KBM-7 (cell line): ENCODE data around the gene TRAIP.
"Not testable (repeated sequence)": the region's sequence is repeated elsewhere in the genome, so short reads cannot be mapped to it uniquely, and the experiment has no call there.

Experiments used
- DNase-seq: peaks from one replicate; pipeline ENCODE4 v3.0.0-alpha.2; 2015
- in situ Hi-C: fragments of 300-500 bp; cut with MboI; formaldehyde crosslinking; loops from 2 replicates; pipeline ENCODE4 v1.14.3; 2020; ENCODE audit warnings: low sequenced_read_pairs, low pct_unique_long_range_greater_than_20kb, mixed read lengths

TRAIP gene

GRCh38 chr3:49841126-49841696 lies 15.2 kb downstream of the TRAIP start:
- DNase-seq = peak; percentile 68
- in situ Hi-C loops = no loop called here

DNA sequence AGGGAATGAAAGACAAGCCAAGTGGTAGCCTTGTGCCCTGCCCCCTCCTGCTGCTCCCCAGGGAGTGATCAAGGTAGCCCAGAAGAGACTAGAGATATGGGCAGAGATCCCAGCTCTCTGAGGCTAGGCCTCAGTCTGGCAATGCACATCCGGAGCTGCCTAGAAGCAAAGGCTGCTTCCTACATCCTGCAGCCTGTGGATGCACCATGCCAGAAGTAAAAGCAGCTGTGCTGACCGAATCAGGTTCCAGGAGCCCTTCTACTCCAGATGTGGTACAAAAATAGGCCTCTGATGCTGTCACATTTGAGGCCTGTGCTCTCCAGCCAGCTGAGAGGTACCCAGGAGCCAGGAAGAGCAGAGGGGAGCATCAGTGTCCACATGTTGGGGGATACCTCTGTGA lies 16.0 kb downstream of the TRAIP start:
- DNase-seq = no peak
- in situ Hi-C loops = no loop called here

- in situ Hi-C loops = no loop called here
- DNase-seq = peak; percentile 78
These were observed 17.1 kb downstream of the TRAIP start for GRCh38 chr3:49839193-49839809.

DNA sequence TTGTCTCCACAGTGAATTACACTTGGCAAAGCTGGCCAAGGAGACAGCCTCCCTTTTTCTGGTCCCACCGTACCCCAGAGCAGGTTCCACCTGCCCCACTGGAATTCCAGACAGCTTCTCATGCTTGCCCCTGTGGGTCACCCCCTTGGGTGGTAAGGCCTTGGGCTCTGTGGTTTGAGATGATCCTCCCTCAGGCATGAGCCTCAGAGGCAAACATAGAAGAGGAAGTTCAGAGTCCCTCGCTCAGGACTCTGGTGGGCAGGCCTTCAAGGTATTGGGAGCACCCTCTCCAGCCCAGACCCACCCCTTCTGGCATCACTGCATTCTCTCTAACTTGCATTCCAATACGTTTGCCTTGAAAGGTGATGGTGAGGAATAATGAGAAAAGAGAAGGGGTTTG lies 25.0 kb downstream of the TRAIP start:
- in situ Hi-C loops = no loop called here
- DNase-seq = peak; percentile 48

DNA sequence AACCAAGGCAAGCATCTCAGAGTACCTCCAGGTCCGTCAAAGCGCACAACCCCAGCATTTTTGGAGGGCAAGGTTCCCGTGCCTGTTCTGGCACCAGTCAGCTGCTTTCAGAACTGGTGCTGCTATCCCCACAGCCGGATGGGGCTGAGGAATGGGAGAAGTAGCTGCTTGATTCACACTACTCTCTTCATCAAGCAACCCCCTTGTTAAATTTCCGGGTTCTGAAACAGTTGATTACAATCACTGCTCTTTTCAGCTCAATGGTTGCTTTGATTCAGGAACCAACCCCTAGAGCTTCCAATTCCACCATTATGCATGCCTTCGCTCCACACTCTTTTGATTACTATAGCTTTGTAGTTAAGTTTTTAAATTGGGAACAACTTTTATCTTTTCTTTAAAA lies 30.3 kb downstream of the TRAIP start:
- in situ Hi-C loops = no loop called here
- DNase-seq = no peak

DNA sequence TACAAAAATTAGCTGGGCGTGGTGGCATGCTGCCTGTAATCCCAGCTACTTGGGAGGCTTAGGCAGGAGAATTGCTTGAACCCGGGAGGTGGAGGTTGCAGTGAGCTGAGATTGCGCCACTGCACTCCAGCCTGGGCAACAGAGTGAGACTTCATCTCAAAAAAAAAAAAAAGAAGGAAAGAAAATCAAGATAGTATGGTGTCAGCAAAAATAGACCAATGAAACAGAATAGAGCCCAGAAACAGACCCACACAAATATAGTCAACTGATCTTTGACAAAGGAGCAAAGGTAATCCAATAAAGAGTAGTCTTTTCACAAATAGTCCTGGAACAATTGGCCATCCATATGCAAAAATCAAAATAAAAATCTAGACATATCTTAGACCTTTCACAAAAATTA lies 33.2 kb downstream of the TRAIP start:
- DNase-seq, in situ Hi-C loops: not testable (repeated sequence)

DNA sequence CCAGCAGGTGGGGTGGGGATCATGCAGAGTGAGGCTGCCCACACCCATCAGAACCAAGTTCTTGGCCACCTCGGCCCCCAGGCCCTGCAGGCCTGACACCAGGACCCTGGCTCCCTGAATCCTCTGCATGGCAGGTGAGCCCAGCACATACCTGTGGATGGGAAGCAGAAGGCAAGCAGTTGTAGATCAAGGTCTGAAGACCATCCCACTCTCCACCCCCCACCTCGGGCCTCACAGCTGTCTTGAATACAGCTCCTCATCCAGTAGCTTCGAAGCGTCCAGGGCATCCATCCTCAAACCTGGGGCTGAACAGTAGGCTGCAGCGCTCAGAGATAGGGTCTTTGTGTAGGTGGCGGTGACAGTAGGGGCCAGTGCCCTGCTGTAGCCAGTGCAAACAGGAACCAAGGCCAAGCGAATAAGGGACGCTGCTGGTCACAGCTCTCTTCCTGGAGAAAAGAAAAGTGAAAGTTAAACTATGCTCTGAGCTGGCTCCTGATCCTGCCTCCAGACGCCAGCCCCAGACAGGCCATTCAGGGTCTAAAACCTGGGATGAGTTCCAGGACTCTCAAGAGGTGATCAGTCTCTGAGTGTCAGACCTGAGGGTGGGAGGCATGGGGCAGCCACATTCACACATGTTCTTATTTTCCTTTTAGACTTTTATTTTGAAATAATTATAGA lies 42.7 kb downstream of the TRAIP start, which contains the start of gene UBA7:
Gene UBA7, minus strand, starts transcription at position 457 of the 678 bp plus-strand sequence. Its CDS starts 166 bp downstream, at position 291.
- in situ Hi-C loops = no loop called here
- peak; percentile 73 for DNase-seq

DNA sequence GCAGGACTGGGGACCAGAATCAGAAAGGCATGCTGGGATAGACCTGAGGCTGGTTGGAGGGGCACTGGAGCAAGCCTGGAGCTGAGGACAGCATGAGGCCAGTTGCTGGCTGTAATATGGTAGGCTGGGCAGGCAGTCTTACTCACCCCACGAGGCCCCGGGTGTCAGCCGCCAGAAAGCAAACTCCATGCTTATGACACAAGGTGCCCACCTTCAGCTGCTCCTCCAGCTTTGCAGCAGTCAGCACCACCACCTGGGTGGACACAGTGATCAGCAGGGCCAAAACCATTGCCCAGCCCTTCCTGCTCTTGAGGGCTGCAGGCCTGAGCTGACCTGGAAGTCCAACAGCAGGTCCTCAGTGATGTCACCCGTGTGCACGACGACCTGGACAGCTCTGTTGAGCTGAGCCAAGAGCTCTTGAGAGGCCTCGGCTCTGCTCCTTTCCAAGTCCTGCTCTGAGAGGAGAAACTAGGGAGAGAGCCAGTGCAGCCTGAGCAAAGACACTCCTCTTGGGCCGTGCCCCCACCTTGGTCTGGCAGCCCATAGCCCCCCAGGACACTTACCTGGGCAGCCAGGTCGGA lies 43.4 kb downstream of the TRAIP start:
- DNase-seq = no peak
- in situ Hi-C loops = no loop called here

DNA sequence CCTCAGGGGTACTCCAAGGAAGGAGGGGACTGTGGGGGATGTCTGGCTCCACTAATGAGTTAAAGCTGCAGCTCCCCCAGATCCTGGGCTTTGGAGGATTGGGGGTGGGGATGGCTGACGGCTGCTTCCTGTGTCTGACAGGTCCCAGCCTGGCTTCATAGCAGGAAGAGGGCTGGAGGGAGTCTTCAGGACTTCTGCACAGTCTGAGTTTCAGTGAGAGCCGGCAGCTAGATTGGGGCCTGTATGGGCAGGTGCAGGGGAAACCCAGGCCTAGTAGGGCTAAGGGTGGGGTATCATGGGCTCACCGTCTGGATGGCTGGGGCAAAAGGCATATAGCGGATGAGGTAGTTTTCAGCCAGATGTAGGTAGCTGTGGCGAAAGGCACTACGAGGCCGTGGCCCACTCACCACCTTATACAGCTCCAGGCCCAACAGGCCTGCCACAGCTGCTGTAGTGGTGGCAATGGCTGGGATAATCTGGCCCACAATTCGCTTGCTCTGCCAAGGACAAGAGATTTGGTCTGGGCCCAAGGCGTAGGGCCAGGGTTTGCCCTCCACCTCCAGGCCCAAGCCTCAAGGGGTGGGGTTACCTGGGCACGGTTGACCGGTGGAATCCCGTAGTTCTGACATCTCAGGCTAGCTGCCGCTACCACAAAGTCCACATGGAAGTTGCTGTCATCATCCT lies 48.8 kb downstream of the TRAIP start:
- peak; percentile 72 for DNase-seq
- in situ Hi-C loops = no loop called here

DNA sequence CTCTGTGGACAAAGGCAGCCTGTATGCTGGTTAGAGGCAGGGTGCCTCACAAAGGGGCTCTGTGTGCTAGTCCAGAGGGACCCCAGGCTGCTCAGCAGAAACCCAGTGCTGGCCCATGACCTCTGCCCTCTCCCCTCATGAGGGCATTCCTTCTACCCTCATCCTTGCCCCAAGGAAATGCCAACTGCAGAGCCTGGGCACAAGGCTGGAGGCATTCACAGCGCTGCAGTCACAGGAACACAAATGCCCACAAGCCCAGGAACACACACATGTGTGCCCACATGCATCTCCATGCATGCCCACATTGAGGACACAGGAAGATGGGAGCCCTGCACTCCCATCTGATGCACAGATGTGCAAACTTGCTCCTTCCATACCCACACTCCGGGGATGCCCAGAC lies 49.5 kb downstream of the TRAIP start:
- in situ Hi-C loops = no loop called here
- DNase-seq = no peak

- peak; percentile 92 for DNase-seq
- in situ Hi-C loops = no loop called here
These were observed 50.3 kb downstream of the TRAIP start for GRCh38 chr3:49805897-49806701.

GRCh38 chr3:49805367-49805782 lies 51.0 kb downstream of the TRAIP start:
- in situ Hi-C loops = no loop called here

GRCh38 chr3:49804141-49805041 lies 52.0 kb downstream of the TRAIP start:
- DNase-seq = peak; percentile 33
- in situ Hi-C loops = no loop called here

More at GRCh38 chr3:49805367-49805782, 51.0 kb downstream of the TRAIP start:
- DNase-seq = peak; percentile 93

GRCh38 chr3:49803465-49804140 lies 52.8 kb downstream of the TRAIP start:
- DNase-seq = peak; percentile 70
- in situ Hi-C loops = no loop called here

- DNase-seq = peak; percentile 88
- in situ Hi-C loops = no loop called here
These were observed 53.5 kb downstream of the TRAIP start, which contains the start of gene INKA1 for GRCh38 chr3:49802719-49803464. TSS of gene INKA1 (plus strand) at chr3:49803261. CDS start at chr3:49803393, 132 bp downstream.

DNA sequence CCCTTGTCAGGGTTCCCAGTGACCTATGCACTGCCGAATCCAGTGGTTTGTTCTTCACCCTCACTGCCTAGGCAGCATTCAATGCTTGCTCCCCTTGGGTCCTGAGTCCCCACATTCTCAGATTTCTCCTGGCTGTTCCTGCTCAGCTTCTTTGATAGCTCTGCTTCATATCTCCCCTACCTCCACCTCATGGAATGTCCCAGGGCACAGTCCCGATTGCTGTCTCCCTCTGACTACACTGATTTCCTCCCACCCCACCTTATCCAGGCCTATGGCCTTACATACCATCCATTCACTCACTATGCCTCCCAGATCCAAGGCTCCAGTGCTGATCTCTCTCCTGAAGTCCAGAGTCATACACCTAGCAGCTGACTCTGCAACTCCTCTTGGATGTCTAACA lies 55.2 kb downstream of the TRAIP start:
- in situ Hi-C loops = no loop called here
- DNase-seq = no peak

DNA sequence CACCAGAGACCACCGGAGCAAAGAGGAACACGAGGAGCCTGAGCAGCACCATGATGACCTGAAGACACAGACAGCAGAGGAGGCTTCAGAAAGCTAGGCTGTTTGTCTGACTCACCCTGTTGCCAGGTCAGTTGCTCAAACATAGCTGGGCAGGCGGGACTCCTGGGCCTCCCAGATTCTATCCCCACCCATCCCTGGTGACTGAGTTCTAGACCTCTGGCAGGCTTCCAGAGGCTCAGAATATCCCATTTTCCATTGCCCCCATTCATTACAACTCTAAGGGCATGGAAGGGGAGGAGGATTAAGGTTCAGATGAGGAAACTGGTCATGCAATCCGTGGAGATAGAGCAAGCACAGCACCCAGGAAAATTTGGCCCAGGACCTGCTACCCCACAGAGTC lies 56.6 kb downstream of the TRAIP start, which contains the start of gene CDHR4:
Gene CDHR4, minus strand, starts transcription at position 113 of the 400 bp plus-strand sequence. Its CDS starts 61 bp downstream, at position 52.
- DNase-seq = no peak
- in situ Hi-C loops = no loop called here
